Neural crest cell (in vitro differentiated cells): ENCODE measurements around the gene NDUFS6. TPM values are rescaled to one million over a fixed set of nuclear protein-coding genes. Genes with fewer than 3 reads are reported as not detected.
"Not testable (repeated sequence)": the region's sequence is repeated elsewhere in the genome, so short reads cannot be mapped to it uniquely, and the experiment has no call there.

ENCODE experiments used
- DNase-seq: peaks from one replicate; pipeline ENCODE4 v3.0.0; 2021; ENCODE audit warnings: low read depth, mixed read lengths, low spot score
- H3K27ac Mint-ChIP-seq: one replicate; pipeline ENCODE4 v1.8.0; 2021; ENCODE audit warnings: mild to moderate bottlenecking, mixed read lengths; ENCODE audit not compliant: unreplicated experiment
- H3K27me3 Mint-ChIP-seq: 2 replicates; pipeline ENCODE4 v1.8.0; 2021; ENCODE audit warnings: low read depth, mild to moderate bottlenecking, mixed read lengths
- H3K36me3 Mint-ChIP-seq: 2 replicates; pipeline ENCODE4 v1.8.0; 2021; ENCODE audit warnings: low read depth, mild to moderate bottlenecking, mixed read lengths
- H3K4me1 Mint-ChIP-seq: 2 replicates; pipeline ENCODE4 v1.8.0; 2021; ENCODE audit warnings: mixed read lengths
- H3K4me3 Mint-ChIP-seq: one replicate; pipeline ENCODE4 v1.8.0; 2021; ENCODE audit warnings: mild to moderate bottlenecking, mixed read lengths
- H3K9me3 Mint-ChIP-seq: 2 replicates; pipeline ENCODE4 v1.8.0; 2021; ENCODE audit warnings: mixed read lengths
- total RNA-seq: library from RNA; stranded (reverse); gene quantifications from 2 replicates; pipeline ENCODE4 v1.2.1, GENCODE V29; 2021
- TF ChIP-seq, protein P1 (sequence below): fragments of 200-600 bp; sonication (generic); conservative IDR thresholded peaks from 2 replicates; pipeline ENCODE4 v1.5.0; 2021; ENCODE audit warnings: antibody characterized with exemption, mild to moderate bottlenecking

NDUFS6 gene
- total RNA-seq, 1 donor from 2014 or later = 50.2 TPM

DNA sequence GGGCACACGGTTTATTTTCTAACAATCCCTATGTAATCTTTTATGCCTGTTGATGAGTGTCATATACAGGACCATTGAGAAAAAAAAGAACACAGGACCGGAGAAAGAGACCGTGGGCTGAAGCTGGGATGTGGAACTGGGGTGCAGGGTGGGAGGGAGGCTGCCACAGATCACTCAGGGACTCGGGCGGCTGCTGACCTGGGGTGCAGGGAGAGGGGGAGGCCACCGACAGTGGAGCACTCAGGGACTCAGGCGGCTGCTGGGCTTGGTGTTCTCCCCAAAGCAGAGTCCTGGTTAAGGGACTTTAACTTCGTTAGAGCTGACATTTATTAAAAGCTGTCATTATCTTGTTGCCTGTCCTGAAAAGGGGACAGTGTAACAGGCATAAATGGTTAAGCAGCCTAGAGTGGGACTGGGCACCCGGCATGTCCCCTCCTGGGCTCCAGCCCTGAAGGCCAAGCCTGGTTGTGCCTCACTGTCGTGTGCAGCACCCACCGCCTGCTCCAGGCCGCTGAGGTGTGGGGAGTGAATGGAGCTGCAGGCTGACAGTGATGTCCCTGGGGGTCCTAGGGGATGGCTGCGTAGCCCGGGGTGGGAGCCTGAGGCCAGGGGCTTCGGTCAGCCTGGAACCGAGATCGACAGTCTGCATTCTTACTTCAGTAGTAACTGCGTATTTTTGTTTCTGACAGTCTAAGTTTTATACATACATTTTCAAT is 14.0 kb downstream of the NDUFS6 start:
- H3K9me3 Mint-ChIP-seq = no peaks in the 10 kb centered on the region
- H3K27me3 Mint-ChIP-seq = no peaks in the 10 kb centered on the region
- H3K36me3 Mint-ChIP-seq = peaks cover 58% of the 10 kb centered on the region
- no peak for DNase-seq
- H3K4me1 Mint-ChIP-seq = peaks cover 4% of the 10 kb centered on the region
- TF ChIP-seq, protein P1, sequence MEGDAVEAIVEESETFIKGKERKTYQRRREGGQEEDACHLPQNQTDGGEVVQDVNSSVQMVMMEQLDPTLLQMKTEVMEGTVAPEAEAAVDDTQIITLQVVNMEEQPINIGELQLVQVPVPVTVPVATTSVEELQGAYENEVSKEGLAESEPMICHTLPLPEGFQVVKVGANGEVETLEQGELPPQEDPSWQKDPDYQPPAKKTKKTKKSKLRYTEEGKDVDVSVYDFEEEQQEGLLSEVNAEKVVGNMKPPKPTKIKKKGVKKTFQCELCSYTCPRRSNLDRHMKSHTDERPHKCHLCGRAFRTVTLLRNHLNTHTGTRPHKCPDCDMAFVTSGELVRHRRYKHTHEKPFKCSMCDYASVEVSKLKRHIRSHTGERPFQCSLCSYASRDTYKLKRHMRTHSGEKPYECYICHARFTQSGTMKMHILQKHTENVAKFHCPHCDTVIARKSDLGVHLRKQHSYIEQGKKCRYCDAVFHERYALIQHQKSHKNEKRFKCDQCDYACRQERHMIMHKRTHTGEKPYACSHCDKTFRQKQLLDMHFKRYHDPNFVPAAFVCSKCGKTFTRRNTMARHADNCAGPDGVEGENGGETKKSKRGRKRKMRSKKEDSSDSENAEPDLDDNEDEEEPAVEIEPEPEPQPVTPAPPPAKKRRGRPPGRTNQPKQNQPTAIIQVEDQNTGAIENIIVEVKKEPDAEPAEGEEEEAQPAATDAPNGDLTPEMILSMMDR = no peak
- H3K27ac Mint-ChIP-seq = no peak overlapping the region
- H3K4me3 Mint-ChIP-seq = no peak overlapping the region

DNA sequence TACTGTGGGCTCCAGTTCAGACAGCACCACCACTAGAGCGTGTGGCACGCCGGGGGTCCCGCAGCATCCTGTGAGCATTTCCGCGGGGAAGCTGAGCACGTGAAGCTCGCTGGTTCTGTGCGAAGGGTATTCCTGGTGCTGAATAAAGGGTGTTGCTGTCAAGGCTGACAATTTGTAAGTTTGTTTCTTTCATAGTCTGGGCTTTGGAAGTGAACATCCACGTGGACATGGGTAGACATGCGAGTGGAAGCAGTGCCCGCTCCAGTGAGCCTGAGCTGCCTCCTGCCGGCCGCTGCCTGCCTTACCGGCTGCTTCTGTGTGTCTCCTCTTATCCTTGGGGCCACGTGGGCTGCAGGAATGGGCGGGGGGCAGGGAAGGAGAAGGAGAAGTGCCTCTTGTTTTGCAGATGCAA is 14.7 kb downstream of the NDUFS6 start:
- Mint-ChIP-seq H3K27me3 (no peaks in the 10 kb centered on the region), H3K36me3 (peaks cover 58% of the 10 kb centered on the region), H3K4me1 (peaks cover 4% of the 10 kb centered on the region), H3K9me3 (no peaks in the 10 kb centered on the region), H3K4me3 (no peak overlapping the region), H3K27ac (no peak overlapping the region)
- TF ChIP-seq, protein P1 = no peak
- no peak for DNase-seq

DNA sequence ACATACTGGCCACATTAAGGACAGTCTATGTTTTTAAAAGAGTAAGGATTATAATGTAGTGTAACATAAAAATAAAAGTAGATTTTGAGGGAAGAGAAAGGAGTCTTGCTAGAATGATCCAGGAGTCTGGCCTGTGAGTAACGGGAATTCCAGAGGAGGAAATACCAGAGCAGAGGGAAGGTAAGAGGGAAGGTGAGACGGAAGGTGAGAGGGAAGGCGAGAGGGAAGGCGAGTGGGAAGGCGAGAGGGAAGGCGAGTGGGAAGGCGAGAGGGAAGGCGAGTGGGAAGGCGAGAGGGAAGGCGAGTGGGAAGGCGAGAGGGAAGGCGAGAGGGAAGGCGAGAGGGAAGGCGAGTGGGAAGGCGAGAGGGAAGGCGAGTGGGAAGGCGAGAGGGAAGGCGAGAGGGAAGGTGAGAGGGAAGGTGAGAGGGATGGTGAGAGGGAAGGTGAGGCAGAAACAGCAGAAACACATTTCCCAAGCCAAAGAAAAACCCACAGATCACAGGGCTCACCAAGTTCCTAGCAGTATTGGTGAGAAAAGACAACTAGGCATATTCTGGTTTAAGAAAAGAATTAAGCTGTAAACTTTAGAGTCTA is 15.4 kb downstream of the NDUFS6 start:
- not testable (repeated sequence) for H3K27ac Mint-ChIP-seq, H3K4me3 Mint-ChIP-seq, DNase-seq, H3K9me3 Mint-ChIP-seq, H3K4me1 Mint-ChIP-seq, H3K27me3 Mint-ChIP-seq
- H3K36me3 Mint-ChIP-seq = peaks cover 64% of the 10 kb centered on the region

DNA sequence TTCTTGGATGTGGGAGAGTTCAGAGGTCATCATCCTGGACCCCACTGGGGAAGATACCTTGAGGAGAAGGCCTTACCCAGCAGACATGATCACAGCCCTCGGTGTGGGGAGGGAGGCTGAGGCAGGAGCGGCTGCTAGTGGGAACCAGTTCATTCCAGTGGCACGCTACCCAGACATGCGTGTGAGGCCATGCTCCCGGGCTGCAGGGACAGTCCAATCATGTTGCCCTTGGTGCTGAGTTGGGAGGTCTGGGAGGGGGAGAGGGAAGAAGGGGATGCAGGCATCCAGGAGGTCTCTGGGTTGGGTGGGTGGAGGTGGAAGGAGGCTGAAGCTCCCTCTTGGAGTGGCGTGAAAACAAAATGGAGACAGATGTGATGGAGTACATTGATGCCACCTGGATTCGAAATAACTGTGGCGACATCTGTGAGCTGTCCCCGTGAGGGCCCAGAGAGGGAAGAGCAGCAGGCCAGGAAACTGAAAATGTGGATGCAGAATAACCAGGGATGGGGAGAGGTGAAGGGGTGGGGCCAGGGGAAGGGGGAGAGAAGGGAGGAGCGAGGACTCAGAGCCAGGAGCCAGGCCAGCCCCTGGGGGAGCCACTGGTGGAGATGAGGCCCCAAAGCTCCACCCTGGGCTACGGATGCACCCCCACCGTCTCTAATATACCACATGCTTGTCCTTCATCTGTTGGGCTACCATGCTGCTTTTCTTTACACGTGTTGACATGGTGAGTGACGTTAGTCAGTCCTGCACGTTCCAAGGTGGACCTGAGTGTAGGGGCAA is 16.2 kb downstream of the NDUFS6 start:
- H3K4me1 Mint-ChIP-seq = peaks cover 4% of the 10 kb centered on the region
- no peaks in the 10 kb centered on the region for H3K27me3 Mint-ChIP-seq
- no peak overlapping the region for H3K4me3 Mint-ChIP-seq
- H3K36me3 Mint-ChIP-seq = peaks cover 65% of the 10 kb centered on the region
- H3K27ac Mint-ChIP-seq = no peak overlapping the region
- no peak for DNase-seq
- H3K9me3 Mint-ChIP-seq = no peaks in the 10 kb centered on the region
- TF ChIP-seq, protein P1 = no peak

DNA sequence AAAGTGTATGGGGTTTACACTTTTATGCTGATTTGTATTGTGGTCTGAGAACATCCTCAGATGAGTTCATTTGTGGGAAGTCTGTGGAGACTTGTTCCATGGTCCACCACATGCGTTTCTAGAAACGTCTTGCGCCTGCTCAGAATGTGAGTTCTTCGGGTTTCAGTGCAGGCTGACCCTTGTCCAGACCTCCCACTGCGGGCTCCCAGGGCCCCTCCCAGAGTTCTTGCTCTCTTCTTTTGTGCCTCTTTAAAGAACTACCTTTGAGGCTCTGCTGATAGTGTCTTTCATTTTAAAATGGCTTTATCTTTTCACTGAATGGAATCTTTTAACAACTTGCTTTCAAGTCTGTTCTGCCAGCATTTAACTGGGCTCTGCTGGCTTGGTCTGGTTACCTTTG is 17.6 kb downstream of the NDUFS6 start:
- H3K9me3 Mint-ChIP-seq = no peaks in the 10 kb centered on the region
- H3K36me3 Mint-ChIP-seq = peaks cover 62% of the 10 kb centered on the region
- H3K4me3 Mint-ChIP-seq = no peak overlapping the region
- no peaks in the 10 kb centered on the region for H3K27me3 Mint-ChIP-seq
- no peak overlapping the region for H3K27ac Mint-ChIP-seq
- TF ChIP-seq, protein P1 = no peak
- peaks cover 7% of the 10 kb centered on the region for H3K4me1 Mint-ChIP-seq
- DNase-seq = no peak
